ENCODE data around the gene C2orf72.

The C2orf72 gene

GRCh38 chr2:231047923-231048915 is 10.9 kb downstream of the C2orf72 start:
- H3K27me3 ChIP-seq, result peaks cover 0 to 6% (median 0%) of the 10 kb centered on the region in 11 experiments; a peak in 2 of 22 replicates
- no peaks in the 10 kb centered on the region for H3K9me3 ChIP-seq (replicated peaks in 1 of 11)
- no peak overlapping the region for H3K9ac ChIP-seq
- H3K27ac ChIP-seq, result no peak overlapping the region
- no peak for TF ChIP-seq Cebpa-rat (IDR thresholded peaks at IDR 0.05)
- no peak overlapping the region for H3K4me2 ChIP-seq
- H3K4me3 ChIP-seq, result no peak overlapping the region
- H4K20me1 ChIP-seq, result no peaks in the 10 kb centered on the region; a peak in 1 of 22 replicates
- peaks cover under 1 to 32% (median 26%) of the 10 kb centered on the region in 10 experiments; a peak in 17 of 20 replicates for H3K4me1 ChIP-seq
- H3K36me3 ChIP-seq, result no peaks in the 10 kb centered on the region

GRCh38 chr2:231049286-231050017 is 12.1 kb downstream of the C2orf72 start:
- Histone ChIP-seq H3K9ac (no peak overlapping the region), H3K4me3 (no peak overlapping the region), H3K4me2 (no peak overlapping the region), H4K20me1 (no peaks in the 10 kb centered on the region; a peak in 1 of 22 replicates), H3K9me3 (replicated peaks in 1 of 11) (no peaks in the 10 kb centered on the region), H3K27me3 (peaks cover 0 to 6% (median 0%) of the 10 kb centered on the region in 11 experiments; a peak in 2 of 22 replicates), H3K36me3 (no peaks in the 10 kb centered on the region), H3K27ac (no peak overlapping the region), H3K4me1 (peaks cover 10 to 34% (median 27%) of the 10 kb centered on the region in 10 experiments; a peak in 18 of 20 replicates)
- no peak for TF ChIP-seq Cebpa-rat (IDR thresholded peaks at IDR 0.05)

DNA sequence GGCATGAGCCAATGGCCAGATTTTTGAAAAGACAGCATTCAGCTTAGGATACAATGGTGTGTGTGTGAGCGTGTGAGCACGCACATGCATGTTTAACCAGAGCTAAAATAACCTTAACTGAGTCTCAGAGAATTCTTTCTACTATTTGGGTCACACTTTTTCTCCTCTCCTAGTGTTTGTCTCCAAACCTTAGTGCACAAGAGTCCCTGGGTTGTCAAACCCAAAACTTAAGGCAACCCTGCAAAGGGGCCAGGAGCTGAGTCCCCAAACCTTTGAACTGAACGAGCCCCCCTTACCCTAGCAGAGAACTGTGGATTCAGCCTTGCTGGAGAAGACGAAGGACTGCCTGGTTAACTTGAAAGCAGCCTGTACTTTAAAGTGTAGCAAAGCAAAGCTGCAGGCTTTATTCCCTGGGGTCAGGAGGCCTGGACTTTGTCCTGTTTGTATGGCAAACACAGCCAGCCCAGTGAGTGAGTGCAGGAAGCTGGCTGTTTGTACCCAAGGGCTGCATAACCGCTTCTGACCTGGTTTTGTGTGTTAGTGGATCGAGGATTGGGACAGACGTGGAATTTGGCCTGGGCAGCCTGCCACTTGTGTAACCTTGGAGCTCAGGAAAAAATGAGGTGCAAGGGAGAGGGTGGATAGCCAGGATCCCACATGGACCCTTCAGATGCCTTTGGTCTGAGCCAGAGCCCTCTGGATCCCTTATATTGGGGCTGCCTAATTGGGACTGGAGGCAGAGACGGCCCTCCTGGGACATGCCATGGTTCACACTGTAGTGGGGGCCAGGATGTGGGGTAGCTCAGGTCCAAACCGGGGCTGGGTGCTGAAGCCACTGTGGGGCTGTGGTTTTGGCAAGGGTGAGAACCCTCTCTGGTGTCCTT is 12.9 kb downstream of the C2orf72 start:
- Histone ChIP-seq H3K4me1 (peaks cover 10 to 34% (median 27%) of the 10 kb centered on the region in 10 experiments; a peak in 18 of 20 replicates), H3K27me3 (peaks cover 0 to 6% (median 0%) of the 10 kb centered on the region in 11 experiments; a peak in 2 of 22 replicates), H3K27ac (peak overlapping the region in 2 of 11 experiments; percentile 19 to 26; a peak in 3 of 22 replicates), H3K9ac (peak overlapping the region in 3 of 11 experiments; percentile 7 to 33 (median 9); a peak in 2 of 22 replicates), H3K4me3 (no peak overlapping the region), H3K36me3 (no peaks in the 10 kb centered on the region), H4K20me1 (no peaks in the 10 kb centered on the region; a peak in 1 of 22 replicates), H3K4me2 (peak overlapping the region in 8 of 11 experiments; percentile 54 to 93 (median 59); a peak in 16 of 22 replicates), H3K9me3 (replicated peaks in 1 of 11) (no peaks in the 10 kb centered on the region)
- TF ChIP-seq Cebpa-rat (IDR thresholded peaks at IDR 0.05), result no peak

GRCh38 chr2:231051116-231051515 is 13.8 kb downstream of the C2orf72 start:
- no peaks in the 10 kb centered on the region for H3K36me3 ChIP-seq
- peak overlapping the region in 2 of 11 experiments; percentile 19 to 26; a peak in 2 of 22 replicates for H3K27ac ChIP-seq
- no peak overlapping the region for H3K4me3 ChIP-seq
- peak overlapping the region in 3 of 11 experiments; percentile 7 to 33 (median 9); a peak in 2 of 22 replicates for H3K9ac ChIP-seq
- peak overlapping the region in 8 of 11 experiments; percentile 54 to 93 (median 59); a peak in 16 of 22 replicates for H3K4me2 ChIP-seq
- no peaks in the 10 kb centered on the region; a peak in 1 of 22 replicates for H4K20me1 ChIP-seq
- TF ChIP-seq Cebpa-rat (IDR thresholded peaks at IDR 0.05), result no peak
- H3K9me3 ChIP-seq (replicated peaks in 1 of 11), result no peaks in the 10 kb centered on the region
- peaks cover 10 to 34% (median 27%) of the 10 kb centered on the region in 10 experiments; a peak in 18 of 20 replicates for H3K4me1 ChIP-seq
- H3K27me3 ChIP-seq, result peaks cover 0 to 6% (median 0%) of the 10 kb centered on the region in 11 experiments; a peak in 2 of 22 replicates

DNA sequence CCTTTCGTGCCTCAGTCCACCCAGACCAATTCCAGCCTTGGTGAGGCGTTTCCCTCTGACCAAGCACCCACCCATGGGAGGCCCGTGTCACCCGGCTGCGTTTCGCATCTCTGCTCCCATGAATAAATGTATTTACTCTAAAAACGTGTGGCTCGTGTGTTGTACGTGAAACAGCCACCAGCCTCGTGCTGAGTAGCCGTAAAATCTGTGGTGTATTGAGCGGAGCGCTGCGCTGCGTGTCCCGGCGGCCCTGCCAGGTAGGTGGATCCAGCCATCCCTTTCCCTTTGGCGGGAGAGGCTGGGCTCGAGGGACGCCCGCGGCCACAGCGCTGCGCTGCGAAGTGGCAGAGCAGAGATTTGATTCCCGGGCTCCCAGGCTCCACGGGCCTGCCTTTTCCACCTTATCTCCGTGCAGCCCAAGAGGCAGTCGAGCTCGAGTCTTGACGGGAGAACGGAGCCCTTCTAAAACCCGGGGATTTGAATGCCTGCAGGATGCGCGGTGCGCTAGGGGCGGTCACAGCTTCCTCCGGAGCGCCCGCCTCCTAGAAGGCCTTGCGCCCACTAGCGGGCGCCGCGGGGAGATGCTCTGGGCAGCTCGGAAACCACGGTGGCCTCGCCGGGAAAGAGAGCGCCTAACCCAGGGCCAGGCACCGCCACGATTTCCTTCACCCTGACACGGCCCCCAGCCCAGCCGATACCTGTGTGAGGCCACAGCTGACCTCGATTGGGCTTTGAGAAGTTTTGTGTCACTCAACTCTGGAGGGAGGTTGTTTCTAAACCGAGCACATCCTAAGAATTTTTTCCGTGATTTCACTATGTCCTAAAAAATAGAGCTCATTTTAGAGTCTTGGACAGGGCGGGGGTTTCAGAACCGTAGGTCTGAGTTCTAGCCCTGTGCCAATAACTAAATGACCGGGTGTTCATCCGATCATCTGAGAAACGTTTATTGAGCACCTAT is 15.4 kb downstream of the C2orf72 start:
- Histone ChIP-seq H4K20me1 (peaks cover 0 to 10% (median 4%) of the 10 kb centered on the region in 11 experiments; a peak in 9 of 22 replicates), H3K9ac (peak overlapping the region in 10 of 11 experiments; percentile 10 to 77 (median 64); a peak in 18 of 22 replicates), H3K9me3 (replicated peaks in 1 of 11) (no peaks in the 10 kb centered on the region), H3K4me1 (peaks cover 12 to 37% (median 29%) of the 10 kb centered on the region in 10 experiments), H3K27me3 (peaks cover 0 to 6% (median 0%) of the 10 kb centered on the region in 11 experiments; a peak in 2 of 22 replicates), H3K27ac (peak overlapping the region in 8 of 11 experiments; percentile 21 to 68 (median 46); a peak in 11 of 22 replicates), H3K4me3 (peak overlapping the region; percentile 53 to 71 (median 64)), H3K4me2 (peak overlapping the region; percentile 86 to 98 (median 92)), H3K36me3 (no peaks in the 10 kb centered on the region)
- no peak for TF ChIP-seq Cebpa-rat (IDR thresholded peaks at IDR 0.05)

- H3K9ac ChIP-seq, result no peak overlapping the region
- no peaks in the 10 kb centered on the region; a peak in 1 of 22 replicates for H3K36me3 ChIP-seq
- no peak overlapping the region for H3K4me3 ChIP-seq
- peaks cover 3 to 21% (median 14%) of the 10 kb centered on the region in 11 experiments; a peak in 18 of 22 replicates for H4K20me1 ChIP-seq
- peaks cover 0 to 6% (median 0%) of the 10 kb centered on the region in 11 experiments; a peak in 2 of 22 replicates for H3K27me3 ChIP-seq
- no peak overlapping the region for H3K27ac ChIP-seq
- H3K4me2 ChIP-seq, result peak overlapping the region in 5 of 11 experiments; percentile 30 to 98 (median 88); a peak in 9 of 22 replicates
- no peaks in the 10 kb centered on the region for H3K9me3 ChIP-seq (replicated peaks in 1 of 11)
- peaks cover 23 to 48% (median 40%) of the 10 kb centered on the region in 10 experiments for H3K4me1 ChIP-seq
- TF ChIP-seq Cebpa-rat (IDR thresholded peaks at IDR 0.05), result no peak
These were observed 16.5 kb downstream of the C2orf72 start for GRCh38 chr2:231053846-231054245.
